SIG-M5 (cell line): ENCODE results near the gene GGA1.

Experiments
- DNase-seq: peaks from one replicate; lab custom pipeline; 2025; lab: John Stamatoyannopoulos, UW

The GGA1 gene

DNA sequence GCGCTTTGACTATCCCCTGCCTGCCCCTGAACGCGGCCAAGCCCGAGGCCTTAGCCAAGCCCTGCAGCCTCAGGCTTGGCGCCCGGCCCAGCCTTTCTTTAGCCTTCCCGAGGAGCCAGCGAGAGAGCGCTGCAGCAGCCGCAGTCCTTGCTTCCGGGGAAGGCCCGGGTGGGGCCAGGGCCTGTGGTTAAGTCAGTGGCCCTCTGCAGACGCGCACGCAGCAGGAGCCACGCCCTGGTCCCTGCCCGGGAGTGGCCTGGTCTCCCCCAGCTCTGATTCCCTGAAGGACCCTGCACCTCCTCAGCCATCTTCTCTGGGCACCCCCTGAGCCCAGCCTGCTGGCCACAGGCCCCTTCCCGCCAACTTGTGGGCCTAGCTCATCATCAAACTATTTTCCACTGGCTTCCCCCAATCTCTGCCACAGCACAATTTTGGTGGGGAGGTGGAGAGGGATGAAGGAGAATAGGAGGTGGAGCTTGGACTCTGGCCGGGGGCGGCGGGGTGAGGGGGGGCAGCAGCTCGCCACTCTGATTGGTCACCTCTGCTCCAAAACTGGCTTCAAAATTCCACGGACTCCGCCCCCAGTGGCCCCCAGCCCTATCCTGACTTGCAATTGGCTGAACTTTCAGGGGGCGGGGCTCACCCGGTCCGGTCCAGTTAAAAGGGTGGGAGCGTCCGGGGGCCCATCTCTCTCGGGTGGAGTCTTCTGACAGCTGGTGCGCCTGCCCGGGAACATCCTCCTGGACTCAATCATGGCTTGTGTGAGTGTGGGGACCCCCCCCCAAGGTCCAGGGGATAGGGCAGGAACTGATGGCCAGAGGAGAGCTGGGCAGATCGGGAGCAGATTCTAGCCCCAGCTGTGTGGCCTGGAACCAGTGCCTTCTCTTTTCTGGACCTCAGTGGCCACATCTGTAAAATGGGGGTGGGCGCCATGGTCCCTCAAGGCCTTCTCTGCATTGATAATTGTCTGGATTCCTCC, 66.6 kb downstream of the GGA1 start, which contains the start of gene LGALS1:
Gene LGALS1, plus strand, starts transcription at position 686 of the 979 bp plus-strand sequence. Its CDS starts 67 bp downstream, at position 753.
- no peak for DNase-seq

DNA sequence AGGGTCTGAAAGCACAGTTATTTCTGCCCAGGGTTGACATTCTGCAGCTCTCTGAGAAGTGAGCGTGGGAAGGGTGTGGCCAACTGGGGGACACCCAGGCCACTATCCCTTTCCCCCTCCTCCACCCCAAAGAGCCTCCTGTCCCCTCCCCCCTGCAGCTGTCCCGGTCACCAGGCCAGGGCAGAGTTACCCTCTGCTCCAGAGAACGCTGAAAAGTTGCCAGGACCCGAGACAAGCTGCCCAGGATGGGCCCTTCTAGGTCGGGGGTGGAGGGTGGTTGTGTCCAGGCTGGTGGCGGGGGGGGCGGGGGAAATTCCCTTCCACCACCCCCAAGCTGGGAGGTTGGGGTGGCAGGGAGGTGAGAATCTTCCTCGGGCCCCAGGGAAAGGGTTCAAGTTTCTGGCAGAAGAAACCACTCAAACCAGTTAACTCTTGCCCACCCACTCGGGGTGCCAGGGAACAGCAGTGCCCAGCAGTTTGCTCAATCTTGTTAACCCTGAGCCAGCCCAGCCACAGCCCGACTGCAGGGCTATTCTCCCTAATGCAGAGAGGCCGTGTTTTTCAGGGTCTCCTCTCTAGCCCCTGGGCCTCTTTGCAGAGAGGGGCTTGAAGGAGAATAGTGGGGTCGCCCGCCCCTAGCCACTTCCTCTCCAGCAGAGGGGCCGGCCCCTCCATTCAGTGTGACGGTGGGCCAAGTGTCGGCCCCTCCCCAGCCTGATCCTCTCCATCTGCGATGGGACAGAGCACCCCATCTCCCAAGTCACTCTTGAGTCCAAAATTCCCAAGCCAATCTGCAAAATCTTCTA, 67.5 kb downstream of the GGA1 start:
- DNase-seq, result no peak

DNA sequence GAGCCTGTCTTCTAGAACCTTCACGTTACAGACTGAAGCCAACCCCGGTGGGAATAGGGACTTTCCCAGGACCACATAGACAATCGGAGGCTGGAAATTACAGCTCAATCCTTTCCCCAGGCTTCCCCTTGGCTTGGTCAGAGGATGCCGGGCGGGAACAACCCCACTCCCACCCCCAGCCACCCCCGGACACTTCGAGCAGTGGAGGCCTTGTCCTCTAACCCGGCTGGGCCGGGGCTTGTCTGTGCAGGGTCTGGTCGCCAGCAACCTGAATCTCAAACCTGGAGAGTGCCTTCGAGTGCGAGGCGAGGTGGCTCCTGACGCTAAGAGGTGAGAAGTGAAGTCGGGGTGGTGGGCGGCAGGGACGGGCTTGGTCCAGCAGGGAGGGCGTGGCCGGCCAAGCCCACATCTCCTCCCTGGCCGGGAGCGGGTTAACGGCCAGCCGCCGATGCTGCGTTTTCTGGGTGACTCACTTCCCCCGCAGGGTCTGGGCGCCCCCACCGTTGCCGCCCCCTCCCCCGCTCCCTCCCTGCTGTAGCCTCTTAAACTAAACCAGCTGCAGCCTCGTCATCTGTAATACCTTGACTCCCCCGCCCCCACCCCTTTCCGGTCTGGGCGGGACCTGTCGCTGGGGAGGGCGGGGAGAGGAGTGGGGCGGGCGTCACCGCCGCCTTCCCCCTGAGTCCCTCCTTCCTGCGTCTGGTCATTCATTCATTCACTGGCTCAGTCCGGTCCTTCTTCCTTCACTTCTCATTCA, 68.3 kb downstream of the GGA1 start:
- peak; percentile 24 for DNase-seq

DNA sequence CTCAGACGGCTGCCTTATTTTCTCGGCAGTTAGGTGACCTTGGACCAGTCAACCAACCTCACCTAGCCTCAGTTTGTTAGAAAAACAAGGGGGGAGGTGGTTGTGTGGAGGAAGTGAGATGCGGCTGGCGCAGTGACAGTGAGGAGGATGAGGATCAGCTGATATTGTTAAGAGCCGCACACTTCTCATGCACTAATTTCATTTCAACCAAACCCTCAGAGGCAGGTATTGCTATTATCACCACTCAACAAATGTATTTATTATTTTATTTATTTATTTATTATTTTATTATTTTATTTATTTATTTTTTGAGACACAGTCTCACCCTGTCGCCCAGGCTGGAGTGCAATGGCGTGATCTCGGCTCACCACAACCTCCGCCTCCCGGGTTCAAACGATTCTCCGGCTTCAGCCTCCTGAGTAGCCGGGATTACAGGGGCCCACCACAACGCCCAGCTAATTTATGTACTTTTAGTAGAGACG, 68.9 kb downstream of the GGA1 start:
- no peak for DNase-seq

DNA sequence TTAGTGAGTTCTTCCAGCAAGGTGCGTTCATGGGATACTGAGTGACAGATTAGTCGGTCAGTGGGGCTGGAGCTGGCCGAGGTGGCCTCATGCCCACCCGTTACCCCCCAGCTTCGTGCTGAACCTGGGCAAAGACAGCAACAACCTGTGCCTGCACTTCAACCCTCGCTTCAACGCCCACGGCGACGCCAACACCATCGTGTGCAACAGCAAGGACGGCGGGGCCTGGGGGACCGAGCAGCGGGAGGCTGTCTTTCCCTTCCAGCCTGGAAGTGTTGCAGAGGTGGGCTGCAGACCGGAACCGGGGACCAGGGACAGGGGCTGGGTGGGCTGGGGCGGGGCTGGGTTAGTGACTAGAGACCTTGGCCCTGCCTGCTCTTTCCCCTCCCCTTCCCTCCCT, 69.7 kb downstream of the GGA1 start:
- DNase-seq, result no peak

DNA sequence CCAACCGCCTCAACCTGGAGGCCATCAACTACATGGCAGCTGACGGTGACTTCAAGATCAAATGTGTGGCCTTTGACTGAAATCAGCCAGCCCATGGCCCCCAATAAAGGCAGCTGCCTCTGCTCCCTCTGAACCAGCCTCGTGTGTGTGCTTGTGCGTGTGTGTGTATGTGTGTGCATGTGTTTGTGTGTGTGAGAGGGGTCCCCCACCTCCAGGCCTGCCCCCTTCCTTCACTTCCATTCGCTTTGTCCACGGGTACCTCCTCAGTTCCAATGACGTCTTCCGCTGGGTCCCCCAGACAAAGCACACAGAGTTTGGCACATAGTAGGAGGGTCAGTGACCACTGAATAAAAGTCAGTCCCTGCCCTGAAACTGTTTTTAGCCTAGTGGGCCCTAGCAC, 71.0 kb downstream of the GGA1 start:
- DNase-seq, result no peak

DNA sequence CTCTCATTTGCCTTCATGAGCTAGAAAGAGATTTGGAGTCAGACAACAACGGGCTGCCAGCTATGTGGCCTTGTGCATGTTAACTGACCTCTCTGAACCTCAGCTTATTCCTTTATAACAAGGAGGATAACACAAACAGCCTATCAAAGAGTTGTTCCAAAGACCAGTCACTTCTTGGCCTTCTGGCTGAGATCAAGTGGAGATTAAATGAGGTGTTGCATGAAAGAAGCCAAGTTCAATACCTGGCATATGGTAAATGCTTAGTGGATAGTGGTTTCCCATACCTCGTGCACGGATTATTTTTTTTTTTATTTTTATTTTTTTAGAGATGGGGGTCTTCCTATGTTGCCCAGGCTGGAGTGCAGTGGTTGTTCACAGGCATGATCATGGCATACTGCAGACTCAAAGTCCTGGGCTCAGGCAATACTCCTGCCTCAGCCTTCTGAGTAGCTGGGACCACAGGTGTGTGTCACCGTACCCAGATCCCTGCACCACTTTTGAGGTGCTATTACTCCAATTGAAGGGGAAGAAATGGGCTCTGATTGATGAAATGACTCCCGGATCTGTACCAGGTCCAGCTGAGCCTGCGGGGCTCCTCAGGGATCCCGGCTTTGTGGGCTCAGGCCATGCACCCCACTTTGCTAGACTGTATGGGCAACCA, 71.7 kb downstream of the GGA1 start:
- no peak for DNase-seq

DNA sequence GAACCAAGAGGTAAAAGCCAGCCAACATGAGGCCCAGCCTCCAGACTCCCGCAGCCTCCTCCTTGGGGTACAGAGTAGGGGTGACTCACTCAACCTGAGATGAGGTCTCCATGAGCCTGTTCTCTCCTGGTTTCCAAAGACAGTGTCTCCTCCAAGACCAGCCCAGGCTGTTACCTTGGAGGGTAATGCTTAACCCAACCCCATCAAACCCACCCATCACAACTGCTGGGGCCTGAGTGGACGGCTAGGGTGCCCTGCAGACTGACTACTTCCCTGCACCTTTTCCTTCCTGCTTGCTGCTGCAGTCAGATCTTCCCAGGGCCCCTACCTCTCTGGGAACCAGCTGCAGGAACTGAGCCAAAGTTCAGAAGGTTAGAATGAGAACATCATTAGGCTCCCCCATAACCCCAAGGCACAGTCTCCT, 72.4 kb downstream of the GGA1 start:
- no peak for DNase-seq

DNA sequence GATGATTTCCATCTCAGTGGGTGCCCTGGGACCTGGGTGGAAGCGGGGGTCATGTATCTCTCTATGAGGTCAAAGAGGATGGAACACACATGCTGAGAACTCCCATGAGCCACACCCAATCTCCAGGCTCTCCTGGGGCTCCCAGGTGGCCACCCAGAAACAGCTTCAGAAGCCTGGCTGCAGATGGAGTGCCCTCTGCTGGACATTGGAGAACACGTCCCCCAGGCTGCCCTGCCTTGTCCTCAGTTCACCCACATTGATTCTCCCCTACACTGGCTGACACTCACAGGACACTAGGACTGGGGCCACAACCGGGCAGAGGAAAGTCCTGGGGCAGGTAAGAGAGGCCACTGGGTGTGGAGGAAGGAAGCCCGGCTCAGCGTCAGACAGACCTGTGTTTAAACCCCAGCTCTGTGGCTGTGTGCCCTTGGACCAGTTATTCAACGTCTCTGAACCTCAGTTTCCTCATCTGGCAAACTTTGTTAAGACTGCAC, 73.0 kb downstream of the GGA1 start:
- DNase-seq, result no peak
